Skeletal muscle tissue (tissue), 4 donors: ENCODE measurements around the gene CTNND2. TPM values are rescaled to one million over a fixed set of nuclear protein-coding genes. Genes with fewer than 3 reads are reported as not detected.

ENCODE experiments used
- H3K27ac ChIP-seq: one replicate; pipeline ENCODE4 v1.7.0; 2013; ENCODE audit warnings: mild to moderate bottlenecking, low read depth, low read length, inconsistent platforms
- H3K27me3 ChIP-seq, 3 donors: one replicate each; pipeline ENCODE4 v1.7.0; 2013; ENCODE audit warnings: low read length in 3 of 3; ENCODE audit not compliant: control insufficient read depth in 3 of 3, insufficient read depth in 3 of 3
- H3K36me3 ChIP-seq, 3 donors: one replicate each; pipeline ENCODE4 v1.7.0; 2013; ENCODE audit warnings: low read length in 3 of 3; ENCODE audit not compliant: control insufficient read depth in 3 of 3, insufficient read depth in 3 of 3
- H3K4me1 ChIP-seq, 3 donors: one replicate each; pipeline ENCODE4 v1.7.0; 2013; ENCODE audit warnings: low read length in 3 of 3, mild to moderate bottlenecking in 3 of 3; ENCODE audit not compliant: control insufficient read depth in 3 of 3, insufficient read depth in 3 of 3
- H3K4me3 ChIP-seq, 3 donors: one replicate each; pipeline ENCODE4 v1.7.0; 2013; ENCODE audit warnings: low read length in 3 of 3
- H3K9ac ChIP-seq, 3 donors: one replicate each; pipeline ENCODE4 v1.7.0; 2013; ENCODE audit warnings: low read length in 3 of 3, mild to moderate bottlenecking in 3 of 3, moderate library complexity in 2 of 3, low read depth in 1 of 3
- H3K9me3 ChIP-seq, 3 donors: one replicate each; pipeline ENCODE4 v1.7.0; 2013; ENCODE audit warnings: low read length in 3 of 3; ENCODE audit not compliant: control insufficient read depth in 3 of 3
- total RNA-seq: library from RNA; depleted of rRNA; stranded (reverse); fragments of >200 nt; gene quantifications from one replicate; pipeline ENCODE4 v1.2.3, GENCODE V29; 2014
- donor health status: Osteomylitis.

Gene CTNND2
- total RNA-seq, 1 donor from 2014 or later: 0.52 TPM

- Histone ChIP-seq H3K9me3 (no peaks in the 10 kb centered on the region), H3K9ac (no peak overlapping the region), H3K4me3 (no peak overlapping the region), H3K4me1 (no peaks in the 10 kb centered on the region), H3K36me3 (no peaks in the 10 kb centered on the region), H3K27me3 (no peaks in the 10 kb centered on the region), H3K27ac (no peak overlapping the region)
Observed at GRCh38 chr5:11400316-11400715, 503.9 kb downstream of the CTNND2 start.

- Histone ChIP-seq H3K36me3 (no peaks in the 10 kb centered on the region), H3K4me1 (no peaks in the 10 kb centered on the region), H3K27ac (no peak overlapping the region), H3K27me3 (no peaks in the 10 kb centered on the region), H3K9me3 (no peaks in the 10 kb centered on the region), H3K4me3 (no peak overlapping the region), H3K9ac (no peak overlapping the region)
Observed at GRCh38 chr5:11398728-11399127, 505.5 kb downstream of the CTNND2 start.

GRCh38 chr5:11397549-11397948 is 506.7 kb downstream of the CTNND2 start:
- H3K27me3 ChIP-seq: no peaks in the 10 kb centered on the region
- no peaks in the 10 kb centered on the region for H3K36me3 ChIP-seq
- no peaks in the 10 kb centered on the region for H3K9me3 ChIP-seq
- H3K4me3 ChIP-seq: no peak overlapping the region
- H3K4me1 ChIP-seq: no peaks in the 10 kb centered on the region
- no peak overlapping the region for H3K9ac ChIP-seq
- no peak overlapping the region for H3K27ac ChIP-seq

- no peak overlapping the region for H3K4me3 ChIP-seq
- no peaks in the 10 kb centered on the region for H3K27me3 ChIP-seq
- H3K36me3 ChIP-seq: no peaks in the 10 kb centered on the region
Observed at GRCh38 chr5:11396917-11397316, 507.3 kb downstream of the CTNND2 start.

DNA sequence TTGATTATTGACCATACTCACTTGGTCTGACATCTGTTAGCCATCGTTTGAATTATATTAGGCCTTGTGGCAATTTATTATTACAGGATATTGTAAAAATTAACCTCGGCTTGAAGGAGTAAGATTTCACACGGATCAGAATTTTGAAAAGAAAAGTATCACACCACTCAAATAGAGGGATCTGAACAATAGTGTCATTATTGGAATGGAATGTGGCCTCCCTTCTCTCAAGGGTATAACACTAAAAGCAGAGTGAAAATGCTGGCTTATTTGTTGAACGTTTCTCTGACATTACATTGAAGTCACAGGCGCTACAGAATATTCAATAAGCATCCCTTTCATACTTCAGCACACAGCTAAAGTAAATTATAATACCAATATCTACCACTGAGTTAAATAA is 509.3 kb downstream of the CTNND2 start:
- no peak overlapping the region for H3K9ac ChIP-seq
- H3K27ac ChIP-seq: no peak overlapping the region
- H3K4me1 ChIP-seq: no peaks in the 10 kb centered on the region
- H3K4me3 ChIP-seq: no peak overlapping the region
- no peaks in the 10 kb centered on the region for H3K9me3 ChIP-seq
- peaks cover 0 to 5% (median 0%) of the 10 kb centered on the region in 3 donors for H3K27me3 ChIP-seq
- H3K36me3 ChIP-seq: no peaks in the 10 kb centered on the region

More at GRCh38 chr5:11396917-11397316, 507.3 kb downstream of the CTNND2 start:
- no peak overlapping the region for H3K9ac ChIP-seq
- no peaks in the 10 kb centered on the region for H3K9me3 ChIP-seq
- H3K27ac ChIP-seq: no peak overlapping the region
- H3K4me1 ChIP-seq: no peaks in the 10 kb centered on the region

- Histone ChIP-seq H3K9me3 (no peaks in the 10 kb centered on the region), H3K9ac (no peak overlapping the region), H3K27ac (no peak overlapping the region), H3K4me1 (no peaks in the 10 kb centered on the region), H3K27me3 (peaks cover 10 to 16% (median 11%) of the 10 kb centered on the region in 3 donors), H3K4me3 (no peak overlapping the region), H3K36me3 (no peaks in the 10 kb centered on the region)
Observed at GRCh38 chr5:11390291-11390767, 513.9 kb downstream of the CTNND2 start.

- Histone ChIP-seq H3K9me3 (no peaks in the 10 kb centered on the region), H3K36me3 (no peaks in the 10 kb centered on the region), H3K4me1 (peaks cover 0 to 3% (median 2%) of the 10 kb centered on the region in 3 donors), H3K4me3 (no peak overlapping the region), H3K27me3 (peaks cover 15 to 32% (median 31%) of the 10 kb centered on the region in 3 donors), H3K27ac (no peak overlapping the region), H3K9ac (no peak overlapping the region)
Observed at GRCh38 chr5:11387382-11387781, 516.9 kb downstream of the CTNND2 start.

GRCh38 chr5:11386398-11386797 is 517.8 kb downstream of the CTNND2 start:
- Histone ChIP-seq H3K36me3 (no peaks in the 10 kb centered on the region), H3K9ac (no peak overlapping the region), H3K9me3 (no peaks in the 10 kb centered on the region), H3K27me3 (peaks cover 15 to 32% (median 31%) of the 10 kb centered on the region in 3 donors), H3K27ac (no peak overlapping the region), H3K4me1 (peaks cover 0 to 3% (median 2%) of the 10 kb centered on the region in 3 donors), H3K4me3 (no peak overlapping the region)

- Histone ChIP-seq H3K27me3 (peaks cover 15 to 32% (median 31%) of the 10 kb centered on the region in 3 donors), H3K9ac (no peak overlapping the region), H3K36me3 (no peaks in the 10 kb centered on the region), H3K4me3 (no peak overlapping the region), H3K9me3 (no peaks in the 10 kb centered on the region), H3K27ac (no peak overlapping the region), H3K4me1 (peaks cover 0 to 3% (median 2%) of the 10 kb centered on the region in 3 donors)
Observed at GRCh38 chr5:11385901-11386293, 518.3 kb downstream of the CTNND2 start.

GRCh38 chr5:11385251-11385900 is 518.9 kb downstream of the CTNND2 start:
- no peak overlapping the region for H3K9ac ChIP-seq
- H3K27me3 ChIP-seq: peaks cover 15 to 31% (median 27%) of the 10 kb centered on the region in 3 donors
- H3K4me3 ChIP-seq: no peak overlapping the region

More at GRCh38 chr5:11385251-11385900, 518.9 kb downstream of the CTNND2 start:
- H3K4me1 ChIP-seq: peaks cover 0 to 3% (median 2%) of the 10 kb centered on the region in 3 donors
- no peak overlapping the region for H3K27ac ChIP-seq
- no peaks in the 10 kb centered on the region for H3K9me3 ChIP-seq
- no peaks in the 10 kb centered on the region for H3K36me3 ChIP-seq
